HG03108 (cell line): ENCODE data around the gene CHIT1.

Experiments used
- ATAC-seq: cut with Tn5 transposase; IDR thresholded peaks from one replicate; pipeline ENCODE4 v1.9.1; 2021; ENCODE audit warnings: moderate library complexity; ENCODE audit not compliant: unreplicated experiment

Gene CHIT1

DNA sequence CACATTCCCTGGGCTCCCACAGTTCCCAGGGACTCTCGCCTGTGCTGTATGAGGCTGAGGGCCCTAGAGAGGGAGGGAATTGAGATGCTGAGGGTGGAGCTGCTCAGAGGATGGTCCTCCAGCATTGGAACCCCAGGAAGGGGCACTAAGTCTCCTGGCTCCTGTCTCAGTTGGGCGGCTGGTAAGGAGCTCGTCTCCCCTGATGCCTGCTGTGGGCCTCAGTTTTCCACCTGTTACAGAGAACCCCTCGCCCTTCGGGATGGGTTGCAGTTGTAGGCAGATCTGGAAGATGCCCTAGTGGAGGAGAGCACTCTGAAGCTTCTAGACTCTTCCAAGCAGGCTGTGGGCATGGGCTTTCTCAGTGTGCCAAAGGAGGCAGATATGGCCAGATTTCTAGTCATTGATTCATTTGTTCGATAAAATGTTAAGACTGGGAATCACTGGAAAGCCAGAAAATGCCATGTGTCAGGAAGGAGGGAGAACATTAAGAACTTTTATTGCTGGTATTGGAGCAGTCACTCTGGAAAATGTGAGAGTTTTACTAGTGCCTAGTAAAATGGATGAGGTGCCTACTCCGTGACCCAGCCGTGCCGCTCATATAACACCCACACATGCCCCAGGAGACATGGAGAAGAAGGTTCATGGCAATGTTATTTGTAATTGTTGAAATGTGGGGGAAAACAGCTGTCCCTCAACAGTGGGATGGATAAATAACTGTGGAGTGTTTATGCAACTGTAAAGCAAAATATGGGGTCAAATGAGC, 53.0 kb downstream of the CHIT1 start:
- ATAC-seq: no peak

DNA sequence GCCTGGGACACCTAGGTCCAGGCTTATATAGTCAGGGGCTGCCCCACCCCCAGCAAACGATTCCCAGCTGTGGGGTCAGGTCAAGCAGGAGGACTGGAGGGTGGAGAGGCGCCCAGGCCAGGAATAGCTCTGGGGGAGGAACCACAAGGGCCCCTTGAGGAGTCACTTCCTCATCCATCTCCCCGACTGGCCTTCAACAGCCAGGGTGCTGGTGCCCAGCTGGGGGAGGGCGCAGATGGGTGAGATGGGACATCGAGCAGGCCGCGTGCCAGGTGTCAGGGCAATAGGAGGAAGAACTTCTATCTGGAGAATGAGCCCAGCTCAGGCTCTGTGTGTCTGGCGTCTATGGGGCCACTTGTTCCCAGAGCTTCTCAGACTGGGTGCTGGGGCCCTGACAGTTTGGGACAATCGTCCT, 53.6 kb downstream of the CHIT1 start:
- ATAC-seq: no peak

DNA sequence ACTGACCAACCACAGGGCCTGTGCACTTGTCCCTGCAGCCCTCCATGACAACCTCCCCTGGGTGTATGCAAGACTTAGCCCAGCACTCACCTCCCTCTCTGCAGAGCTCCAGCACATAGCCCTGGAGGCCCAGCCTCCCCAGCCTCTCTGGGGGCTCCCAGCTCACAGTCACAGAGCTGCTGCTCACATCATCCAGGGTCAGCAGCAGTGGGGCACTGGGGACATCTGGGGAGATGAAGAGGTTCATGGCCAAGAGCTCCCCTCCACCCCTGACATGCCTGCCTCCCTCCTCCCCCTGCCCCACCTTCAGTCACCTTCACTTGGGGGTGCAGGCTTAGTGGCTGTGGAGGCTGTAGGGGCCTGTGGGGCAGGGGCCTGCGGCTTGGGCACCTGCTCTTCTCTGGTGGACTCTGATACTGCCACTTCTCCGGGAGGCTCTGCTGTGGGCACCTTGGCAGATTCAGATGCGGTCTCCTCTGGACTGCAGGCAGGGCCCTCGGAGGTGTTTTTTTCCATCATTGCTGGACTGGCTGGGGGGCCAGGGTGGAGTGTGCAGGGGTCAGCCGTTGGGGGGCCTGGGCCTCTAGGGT, 54.1 kb downstream of the CHIT1 start, which contains the start of gene MYBPH:
Gene MYBPH, minus strand, starts transcription at position 590 of the 590 bp plus-strand sequence. Its CDS starts 71 bp downstream, at position 519.
- ATAC-seq: no peak

DNA sequence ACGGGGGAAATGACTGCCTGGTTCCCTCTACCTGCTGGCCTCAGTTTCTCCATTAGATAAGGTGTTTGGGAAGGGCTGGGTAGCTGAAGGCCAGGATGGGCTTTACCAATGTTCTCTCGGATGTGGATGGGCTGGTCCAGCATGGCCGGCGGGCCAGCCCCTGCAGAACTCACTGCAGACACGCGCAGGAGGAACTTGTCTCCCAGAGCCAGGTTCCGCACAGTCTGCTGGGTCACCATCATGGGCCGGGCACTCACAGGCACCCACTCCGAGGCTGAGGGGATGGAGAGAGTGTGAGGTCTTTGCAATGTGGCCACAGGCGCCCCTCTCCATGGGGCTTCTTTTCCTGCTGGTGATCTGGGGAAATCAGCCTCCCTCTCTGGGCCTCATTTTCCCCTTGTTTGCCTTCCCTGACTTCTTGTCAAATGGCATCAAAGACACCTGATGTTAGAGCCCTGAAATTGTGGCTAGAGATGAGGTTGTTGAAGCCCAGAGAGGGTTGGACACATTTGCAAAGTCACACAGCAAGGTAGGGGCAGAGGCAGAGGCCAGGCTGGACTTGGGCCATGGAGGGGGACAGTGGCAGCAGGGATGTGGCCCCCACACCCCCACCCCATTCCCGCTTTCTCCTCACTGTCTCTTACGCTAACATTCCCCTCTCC, 55.0 kb downstream of the CHIT1 start:
- no peak for ATAC-seq

DNA sequence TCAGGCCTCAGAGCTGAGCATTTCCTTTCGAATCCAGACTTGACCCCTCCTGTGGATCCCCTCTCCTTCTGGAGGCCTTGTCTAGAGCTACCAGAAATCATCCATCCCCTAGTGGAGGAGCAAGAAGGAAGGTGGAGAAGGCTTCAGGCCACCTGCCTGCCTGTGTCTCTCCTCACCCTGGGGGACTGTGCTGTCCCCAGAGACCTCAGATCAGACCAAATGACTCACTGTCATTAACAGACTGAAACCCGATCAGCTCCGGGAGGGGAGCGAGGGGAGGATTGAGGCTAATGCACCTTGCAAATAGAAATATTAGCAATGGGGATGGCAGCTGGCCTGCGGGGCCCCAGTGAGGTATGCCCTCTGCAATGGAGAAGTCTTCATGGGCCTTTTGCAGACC, 55.9 kb downstream of the CHIT1 start:
- ATAC-seq: peak; percentile 82

DNA sequence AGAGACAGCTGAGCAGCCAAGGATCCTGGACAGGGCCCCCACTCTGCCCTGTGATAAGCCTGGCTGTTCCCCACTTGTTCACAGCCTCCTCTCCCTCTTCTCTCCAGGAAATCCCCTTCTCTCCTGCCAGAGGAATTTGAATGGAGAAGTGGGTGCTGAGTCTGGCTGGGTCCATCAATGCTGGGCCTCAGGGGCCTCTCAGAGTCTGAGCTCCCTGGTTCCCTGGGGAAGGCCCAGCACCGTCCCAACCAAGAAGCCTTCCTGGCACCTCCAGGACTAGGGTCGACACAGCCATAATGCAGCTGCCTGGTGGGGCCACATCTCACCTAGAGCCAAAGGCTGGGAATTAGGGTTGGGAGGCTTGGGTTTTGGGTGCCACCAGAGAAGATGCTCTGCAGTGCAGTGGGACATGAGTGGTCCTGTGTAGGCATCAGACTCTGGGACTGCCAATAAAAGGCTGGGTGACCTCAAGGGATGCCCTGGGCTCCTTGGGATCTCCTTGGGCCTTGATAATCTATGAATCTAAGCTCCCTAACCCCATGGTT, 56.4 kb downstream of the CHIT1 start:
- peak; percentile 9 for ATAC-seq

DNA sequence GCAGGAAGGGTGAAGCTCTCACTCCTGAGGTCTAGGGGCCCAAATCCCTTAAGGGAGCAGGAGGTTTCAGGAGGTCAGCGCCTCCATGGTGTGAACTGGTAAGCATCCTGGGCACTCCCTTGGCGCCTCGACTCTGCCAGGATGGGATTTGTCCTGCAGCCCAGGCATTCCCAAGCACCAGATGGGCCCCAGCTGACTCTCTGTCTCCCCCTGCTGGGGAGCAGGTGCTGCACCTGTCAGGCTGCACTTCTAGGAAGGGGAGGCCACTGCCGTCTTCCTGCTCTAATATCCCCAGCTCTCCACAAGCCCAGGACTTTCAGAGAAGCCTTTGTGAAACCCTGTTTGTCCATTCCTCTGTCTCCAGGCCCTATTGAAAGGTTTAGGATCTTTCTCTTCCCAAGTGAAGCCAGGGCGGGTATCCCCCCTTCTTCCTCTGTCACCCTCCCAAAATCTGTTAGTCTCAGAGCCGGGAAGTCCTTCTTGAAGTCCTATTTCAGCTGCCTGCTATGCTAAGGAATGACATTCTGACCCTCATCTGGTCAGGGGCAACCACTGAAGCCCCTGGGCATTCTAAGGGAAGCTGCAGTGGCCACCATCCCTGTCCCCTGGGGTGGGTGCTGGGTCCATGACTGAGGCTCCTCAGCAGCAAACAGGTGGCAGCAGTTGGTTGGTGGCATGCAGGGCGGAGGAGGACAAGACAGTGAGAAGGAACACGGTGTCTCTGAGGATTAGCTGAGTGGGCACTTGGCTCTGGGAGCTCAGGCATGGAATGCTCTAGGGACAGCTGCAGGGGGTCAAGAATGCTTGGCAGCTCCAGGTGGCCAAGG, 57.1 kb downstream of the CHIT1 start:
- no peak for ATAC-seq

DNA sequence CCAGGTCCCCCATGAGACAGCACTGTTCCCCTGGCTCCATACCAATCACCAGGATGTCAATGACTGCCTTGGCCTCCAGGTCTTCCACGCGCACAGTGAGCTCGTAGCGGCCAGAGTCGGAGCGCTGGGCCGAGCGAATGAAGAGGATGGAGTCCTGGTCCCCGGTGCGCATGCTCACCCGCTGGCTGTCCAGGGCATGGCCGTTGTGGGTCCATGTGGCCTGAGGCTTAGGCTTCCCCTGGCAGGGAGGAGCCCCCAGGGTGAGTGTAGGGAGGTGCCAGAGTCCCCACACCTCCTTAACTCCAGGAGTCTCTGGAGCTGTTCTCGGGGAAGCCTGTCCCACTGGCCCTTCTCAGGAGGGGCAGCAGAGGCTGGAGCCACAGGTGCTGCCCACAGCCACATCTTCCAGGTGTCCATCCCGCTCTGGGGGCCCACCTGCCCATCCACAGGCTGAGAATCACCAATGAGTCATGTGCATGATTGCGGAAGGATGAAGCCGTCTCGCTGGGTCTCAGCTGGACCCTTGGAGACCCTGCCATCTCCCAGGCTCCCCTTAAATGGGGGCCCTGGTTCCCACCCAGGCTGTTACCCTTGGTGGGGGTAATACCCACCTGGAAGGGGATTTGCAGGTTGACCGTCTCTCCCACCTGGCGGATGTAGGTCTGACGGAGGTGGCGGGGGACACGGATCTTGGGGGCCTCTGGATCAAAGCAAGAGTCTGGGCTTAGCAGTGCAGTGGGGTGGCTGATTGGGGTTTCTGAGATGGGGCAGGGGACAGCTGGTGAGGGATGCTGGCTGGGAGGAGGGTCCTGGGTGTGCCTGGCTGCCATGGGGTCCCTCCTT, 57.9 kb downstream of the CHIT1 start:
- no peak for ATAC-seq

DNA sequence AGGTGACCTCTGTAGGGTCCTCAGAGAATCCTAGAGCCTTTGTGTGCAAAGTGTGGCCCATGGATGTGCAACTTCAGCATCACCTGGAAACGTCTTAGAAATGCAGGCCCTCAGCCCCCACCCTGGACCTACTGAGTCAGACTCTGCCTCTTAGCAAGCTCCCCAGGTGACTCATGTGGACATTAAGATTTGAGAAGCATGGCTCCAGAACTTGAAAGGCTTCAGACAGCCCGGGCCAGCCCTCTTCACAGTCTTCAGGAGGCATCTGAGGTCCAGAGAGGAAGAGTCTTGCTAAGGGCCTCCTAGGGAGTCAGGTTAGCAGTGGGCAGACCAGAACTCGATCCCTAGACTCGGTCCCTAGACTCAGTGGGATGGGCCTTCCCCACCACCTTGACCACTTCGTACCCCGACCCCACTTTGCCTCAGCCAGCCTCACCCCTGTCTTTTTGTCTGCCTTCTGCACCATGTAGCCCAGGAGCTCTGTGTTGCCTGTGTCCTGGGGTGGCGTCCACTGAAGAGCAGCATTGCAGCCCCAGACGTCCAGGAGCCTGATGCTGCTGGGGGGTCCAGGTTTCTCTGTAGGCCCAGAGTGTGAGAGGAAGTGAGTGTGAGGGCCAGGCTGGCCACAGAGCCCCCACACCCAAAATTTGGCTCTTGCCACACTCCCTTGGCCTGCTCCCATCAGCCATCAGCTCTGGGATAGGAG, 58.7 kb downstream of the CHIT1 start:
- no peak for ATAC-seq

DNA sequence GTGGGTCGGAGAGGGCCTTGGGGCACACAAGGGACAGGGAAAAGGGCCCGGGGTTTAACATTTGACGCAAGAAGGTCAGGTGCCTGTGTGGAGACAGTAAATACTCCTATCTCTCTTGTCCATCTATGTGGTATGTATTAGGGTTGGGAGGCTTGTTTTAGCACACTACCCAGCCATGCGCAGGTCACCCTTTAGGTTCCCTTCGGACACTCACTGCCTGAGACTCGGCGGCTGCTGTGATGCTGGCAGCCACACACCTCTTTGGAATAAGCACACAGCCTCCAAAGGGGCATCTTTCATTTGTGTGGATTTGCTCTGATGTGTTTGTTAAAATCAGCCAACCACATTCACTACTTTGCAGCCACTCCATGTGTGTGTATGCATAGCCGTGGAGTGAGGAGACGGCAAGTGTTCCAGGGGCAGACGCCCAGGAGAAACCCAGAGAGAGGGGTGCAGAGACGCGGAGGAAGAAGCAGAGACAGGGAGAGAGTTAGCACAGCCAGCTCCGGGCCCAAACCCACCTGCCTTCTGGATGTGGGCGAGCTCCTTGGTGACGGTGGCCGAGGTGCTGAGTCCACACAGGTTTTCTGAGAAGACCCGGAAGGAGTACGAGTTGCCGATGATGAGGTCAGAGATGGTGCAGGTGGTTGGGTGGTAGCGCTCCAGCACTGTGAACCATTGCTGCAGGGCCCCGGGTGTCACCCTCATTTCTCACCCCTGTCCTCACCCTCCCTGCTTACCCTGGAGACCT, 59.5 kb downstream of the CHIT1 start:
- ATAC-seq: no peak

DNA sequence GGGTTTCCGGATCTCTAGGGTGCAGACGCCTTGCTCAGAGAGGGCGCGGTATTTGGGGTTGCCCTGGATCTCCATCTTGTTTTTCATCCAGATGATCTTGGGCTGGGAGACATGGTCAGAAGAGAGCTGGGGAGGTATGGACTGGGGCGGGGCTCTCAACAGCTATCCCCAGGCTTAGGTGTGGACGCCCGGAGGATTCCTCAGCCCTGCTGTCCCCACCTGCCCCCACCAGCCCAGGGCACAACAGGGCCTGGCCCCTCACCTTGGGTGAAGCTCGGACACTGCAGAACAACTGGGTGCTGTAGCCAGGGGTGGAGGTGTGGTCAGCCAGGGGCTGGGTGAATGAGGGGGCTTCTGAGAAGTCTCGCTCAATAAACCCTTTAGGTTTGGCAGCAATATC, 60.5 kb downstream of the CHIT1 start:
- no peak for ATAC-seq

DNA sequence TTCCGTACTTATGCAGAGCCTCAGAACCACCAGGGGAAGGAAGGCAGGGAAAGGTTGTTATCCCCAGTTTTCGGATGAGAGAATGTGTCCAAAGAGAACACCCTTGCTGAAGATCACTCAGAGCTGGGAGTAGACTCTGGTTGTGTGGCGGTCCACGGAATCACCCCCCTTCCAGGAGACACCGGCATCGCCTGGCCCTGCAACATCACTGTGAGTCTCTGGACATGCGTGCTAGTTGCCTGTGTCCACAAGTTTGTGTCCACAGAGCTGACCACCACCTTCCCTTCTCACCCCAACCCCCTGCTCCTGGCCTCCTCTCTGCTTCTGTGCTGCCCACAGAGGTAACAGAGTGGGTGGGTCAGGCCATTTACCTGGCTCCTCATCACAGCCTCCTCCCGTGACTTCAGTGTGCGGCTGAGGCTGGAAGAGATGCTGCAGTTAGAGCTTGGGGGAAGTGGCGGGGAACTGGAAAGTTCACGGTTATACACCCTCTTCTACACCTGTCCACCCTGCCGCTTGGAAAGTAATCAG, 61.2 kb downstream of the CHIT1 start:
- ATAC-seq: no peak

DNA sequence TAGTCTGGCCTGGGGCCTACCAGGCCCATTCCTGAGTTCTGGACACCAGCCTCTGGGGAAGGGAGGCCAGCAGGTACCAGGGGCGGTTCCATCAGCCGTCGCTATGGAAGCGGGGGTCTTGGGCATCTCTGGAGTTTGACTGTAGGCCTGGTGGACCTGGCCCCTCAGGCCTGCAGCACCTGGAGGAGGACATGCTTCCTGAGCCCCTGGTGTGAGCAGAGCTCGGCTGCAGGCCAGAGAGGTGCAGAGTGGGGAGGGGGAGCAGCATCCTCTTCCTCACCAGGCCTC, 61.6 kb downstream of the CHIT1 start:
- no peak for ATAC-seq

DNA sequence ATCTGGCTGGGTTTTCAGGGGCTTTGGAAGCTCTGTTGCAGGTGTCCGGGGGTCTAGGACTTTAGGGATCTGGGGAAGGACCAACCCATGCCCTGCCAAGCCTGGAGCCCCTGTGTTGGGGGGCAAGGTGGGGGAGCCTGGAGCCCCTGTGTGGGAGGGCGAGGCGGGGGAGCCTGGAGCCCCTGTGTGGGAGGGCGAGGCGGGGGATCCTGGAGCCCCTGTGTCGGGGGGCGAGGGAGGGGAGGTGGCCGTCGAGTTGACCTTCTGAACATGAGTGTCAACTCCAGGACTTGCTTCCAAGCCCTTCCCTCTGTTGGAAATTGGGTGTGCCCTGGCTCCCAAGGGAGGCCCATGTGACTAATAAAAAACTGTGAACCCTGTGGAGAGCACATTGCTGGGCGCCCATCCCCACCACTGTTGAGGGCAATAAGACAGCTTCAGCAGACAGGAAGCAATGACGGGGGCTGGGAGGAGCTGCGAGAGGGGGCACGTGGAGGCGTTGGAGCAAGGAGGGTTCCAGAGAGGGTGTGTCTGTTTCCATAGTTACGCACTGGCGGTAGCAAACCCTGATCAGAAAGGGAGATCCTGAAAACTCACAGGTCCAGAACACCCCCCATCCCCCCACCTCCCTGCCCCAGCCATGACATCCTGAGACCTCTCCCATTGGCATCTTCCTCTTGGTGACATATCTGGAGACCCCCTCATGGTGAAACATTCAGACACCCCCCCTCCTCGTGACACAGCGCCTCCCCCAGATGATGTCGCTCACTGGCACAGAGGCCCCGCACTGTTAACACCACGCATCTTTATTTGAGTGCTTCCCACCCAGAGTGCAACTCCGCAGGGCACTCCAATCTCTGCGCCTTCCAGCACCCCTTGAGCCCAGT, 62.2 kb downstream of the CHIT1 start:
- no peak for ATAC-seq

DNA sequence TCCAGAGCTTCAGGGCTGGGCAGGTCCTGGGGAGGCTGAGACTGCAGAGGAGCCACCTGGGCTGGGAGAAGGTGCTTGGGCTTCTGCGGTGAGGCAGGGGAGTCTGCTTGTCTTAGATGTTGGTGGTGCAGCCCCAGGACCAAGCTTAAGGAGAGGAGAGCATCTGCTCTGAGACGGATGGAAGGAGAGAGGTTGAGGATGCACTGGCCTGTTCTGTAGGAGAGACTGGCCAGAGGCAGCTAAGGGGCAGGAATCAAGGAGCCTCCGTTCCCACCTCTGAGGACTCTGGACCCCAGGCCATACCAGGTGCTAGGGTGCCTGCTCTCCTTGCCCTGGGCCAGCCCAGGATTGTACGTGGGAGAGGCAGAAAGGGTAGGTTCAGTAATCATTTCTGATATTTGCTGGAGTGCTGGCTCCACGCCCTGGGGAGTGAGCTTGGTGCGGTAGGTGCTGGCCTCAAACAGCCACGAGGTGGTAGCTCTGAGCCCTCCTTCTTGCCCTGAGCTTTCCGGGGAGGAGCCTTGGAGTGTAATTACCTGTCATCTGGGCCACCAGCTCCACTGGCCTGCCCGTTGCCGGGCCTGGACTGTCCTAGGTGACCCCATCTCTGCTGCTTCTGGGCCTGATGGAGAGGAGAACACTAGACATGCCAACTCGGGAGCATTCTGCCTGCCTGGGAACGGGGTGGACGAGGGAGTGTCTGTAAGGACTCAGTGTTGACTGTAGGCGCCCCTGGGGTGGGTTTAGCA, 63.1 kb downstream of the CHIT1 start:
- no peak for ATAC-seq
